Gastrocnemius medialis (tissue), 4 donors: ENCODE data around the gene C11orf86. TPM values are rescaled to one million over a fixed set of nuclear protein-coding genes. Genes with fewer than 3 reads are reported as not detected.

Source experiments
- ATAC-seq, 2 donors: fragments of 150-250 bp; one replicate each; pipeline ENCODE4 v1.9.1; 2016
- DNase-seq, 2 donors: peaks; one replicate each; pipeline ENCODE4 v3.0.0-alpha.2; 2019
- H3K27ac ChIP-seq, 4 donors: fragments of 200-600 bp; sonication (generic); 1 replicate in 1 of 4; 2 replicates in 3 of 4; pipeline ENCODE4 v1.5.1; 2016 to 2018; ENCODE audit warnings: mild to moderate bottlenecking in 2 of 4, moderate library complexity in 1 of 4
- H3K27me3 ChIP-seq, 3 donors: fragments of 200-600 bp; sonication (generic) in 2 of 3; 1 replicate in 1 of 3; 2 replicates in 2 of 3; pipeline versions ENCODE4 v1.5.1 to v1.6.0; 2016 to 2019; ENCODE audit warnings: mild to moderate bottlenecking in 1 of 3, moderate library complexity in 1 of 3
- H3K36me3 ChIP-seq, 2 donors: fragments of 200-600 bp; sonication (generic) in 1 of 2; one replicate each; pipeline ENCODE4 v1.5.1; 2017 to 2018
- H3K4me1 ChIP-seq, 2 donors: fragments of 200-600 bp; sonication (generic) in 1 of 2; one replicate each; pipeline ENCODE4 v1.5.1; 2016 to 2017; ENCODE audit warnings: mild to moderate bottlenecking in 2 of 2
- H3K4me3 ChIP-seq, 4 donors: fragments of 200-600 bp; sonication (generic) in 3 of 4; 1 replicate in 1 of 4; 2 replicates in 3 of 4; pipeline ENCODE4 v1.5.1; 2016 to 2019; ENCODE audit warnings: mild to moderate bottlenecking in 2 of 4
- H3K9me3 ChIP-seq, 3 donors: fragments of 200-600 bp; sonication (generic) in 2 of 3; 1 replicate in 1 of 3; 2 replicates in 2 of 3; pipeline ENCODE4 v1.5.1; 2016 to 2019
- CTCF ChIP-seq, 5 experiments: fragments of 450-650 bp in 3 of 5; fragments of 200-600 bp in 2 of 5; sonication (generic) in 2 of 5; IDR thresholded peaks in 4 of 5; conservative IDR thresholded peaks in 1 of 5; 1 replicate in 4 of 5; 2 replicates in 1 of 5; pipeline ENCODE4 v1.5.1; 2016 to 2019; ENCODE audit warnings: antibody characterized with exemption in 5 of 5, mild to moderate bottlenecking in 3 of 5, moderate library complexity in 3 of 5
- POLR2A ChIP-seq, 2 donors: fragments of 450-650 bp; IDR thresholded peaks; one replicate each; pipeline ENCODE4 v1.6.1; 2017; ENCODE audit warnings: antibody characterized with exemption in 2 of 2, mild to moderate bottlenecking in 2 of 2, moderate library complexity in 2 of 2
- in situ Hi-C, 4 donors: fragments of 200-750 bp; cut with MboI; loops; one replicate each; pipeline versions ENCODE4 v1.15.0 to v1.8.0; 2017; ENCODE audit warnings: low sequenced_read_pairs in 4 of 4
- intact Hi-C: fragments of 100-400 bp; cut with DNase I; formaldehyde crosslinking; loops from one replicate; pipeline ENCODE4 v1.15.1; 2023; ENCODE audit warnings: low total_unique reads
- total RNA-seq, 4 donors: library from RNA; depleted of rRNA; stranded (reverse); fragments of >200 nt; gene quantifications; one replicate each; pipeline versions ENCODE4 v1.1.0 to v1.2.3, GENCODE V29; 2016

The C11orf86 gene
- total RNA-seq, 4 donors from 2014 or later: not detected

DNA sequence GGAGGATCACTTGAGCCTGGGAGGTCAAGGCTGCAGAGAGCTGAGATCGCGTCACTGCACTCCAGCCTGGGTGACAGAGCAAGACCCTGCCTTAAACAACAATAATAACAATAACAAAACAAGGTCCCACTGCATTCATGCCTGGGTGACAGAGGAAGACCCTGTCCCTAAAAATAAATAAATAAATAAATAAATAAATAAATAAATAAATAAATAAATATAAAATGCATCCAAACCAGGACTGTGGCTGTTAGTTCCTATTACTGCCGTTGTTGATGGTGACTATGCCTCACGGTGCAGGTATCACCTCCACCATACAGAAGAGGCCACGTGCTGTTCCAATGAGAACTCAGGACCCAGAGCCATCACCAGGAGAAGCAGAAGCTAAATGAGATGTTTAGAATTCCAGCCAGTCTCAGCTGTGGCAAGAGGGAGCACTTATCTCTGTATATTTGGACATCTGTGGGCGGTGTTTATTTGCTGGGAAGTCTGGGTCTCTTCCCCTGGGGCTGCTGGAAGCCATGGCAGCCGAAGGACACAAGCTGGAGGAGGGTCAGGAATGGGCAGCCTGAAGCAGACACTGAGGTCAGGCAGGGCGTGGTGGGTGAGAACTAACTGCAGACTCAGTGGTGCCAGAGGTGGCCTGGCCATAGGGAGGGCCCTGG is 21.6 kb downstream of the C11orf86 start:
- Histone ChIP-seq H3K4me3 (no peak overlapping the region), H3K27me3 (no peaks in the 10 kb centered on the region), H3K27ac (no peak overlapping the region), H3K4me1 (no peaks in the 10 kb centered on the region), H3K36me3 (no peaks in the 10 kb centered on the region), H3K9me3 (no peaks in the 10 kb centered on the region)
- intact Hi-C loops (no loop called here), in situ Hi-C loops (no loop called here)
- DNase-seq (no peak), ATAC-seq (no peak)
- no peak for TF ChIP-seq POLR2A (IDR thresholded peaks at IDR 0.05)
- no peak for TF ChIP-seq CTCF (IDR thresholded peaks at IDR 0.05 in 4 of 5, conservative IDR thresholded peaks at IDR 0.05 in 1 of 5)

- in situ Hi-C loops: no loop called here
- Histone ChIP-seq H3K36me3 (no peaks in the 10 kb centered on the region), H3K9me3 (no peaks in the 10 kb centered on the region), H3K4me1 (no peaks in the 10 kb centered on the region), H3K27me3 (no peaks in the 10 kb centered on the region), H3K27ac (no peak overlapping the region), H3K4me3 (no peak overlapping the region)
- DNase-seq (no peak), ATAC-seq (no peak)
- intact Hi-C loops: no loop called here
- TF ChIP-seq CTCF (IDR thresholded peaks at IDR 0.05 in 4 of 5, conservative IDR thresholded peaks at IDR 0.05 in 1 of 5): no peak
- no peak for TF ChIP-seq POLR2A (IDR thresholded peaks at IDR 0.05)
These were observed 24.5 kb downstream of the C11orf86 start for GRCh38 chr11:66999555-66999954.

DNA sequence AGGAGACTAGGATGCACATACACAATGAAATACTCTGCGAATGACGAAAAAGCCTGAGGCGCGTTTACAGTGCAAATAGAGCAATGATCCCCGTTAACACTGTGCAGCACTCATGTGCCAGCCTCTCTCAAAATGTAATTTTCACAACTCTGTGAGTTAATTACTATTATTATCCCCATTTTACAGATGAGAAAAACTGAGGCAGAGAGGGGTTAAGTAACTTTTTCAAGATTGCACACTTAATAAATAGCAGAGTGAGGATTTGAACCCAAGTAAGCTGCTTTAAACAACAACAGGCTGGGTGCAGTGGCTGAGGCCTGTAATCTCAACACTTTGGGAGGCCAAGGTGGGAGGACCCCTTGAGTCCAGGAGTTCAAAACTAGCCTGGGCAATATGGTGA is 26.2 kb downstream of the C11orf86 start:
- ATAC-seq (no peak), DNase-seq (no peak)
- in situ Hi-C loops (no loop called here), intact Hi-C loops (no loop called here)
- Histone ChIP-seq H3K4me1 (no peaks in the 10 kb centered on the region), H3K36me3 (no peaks in the 10 kb centered on the region), H3K27me3 (no peaks in the 10 kb centered on the region), H3K4me3 (no peak overlapping the region), H3K9me3 (no peaks in the 10 kb centered on the region), H3K27ac (no peak overlapping the region)
- TF ChIP-seq POLR2A (IDR thresholded peaks at IDR 0.05) (no peak), CTCF (IDR thresholded peaks at IDR 0.05 in 4 of 5, conservative IDR thresholded peaks at IDR 0.05 in 1 of 5) (no peak)

DNA sequence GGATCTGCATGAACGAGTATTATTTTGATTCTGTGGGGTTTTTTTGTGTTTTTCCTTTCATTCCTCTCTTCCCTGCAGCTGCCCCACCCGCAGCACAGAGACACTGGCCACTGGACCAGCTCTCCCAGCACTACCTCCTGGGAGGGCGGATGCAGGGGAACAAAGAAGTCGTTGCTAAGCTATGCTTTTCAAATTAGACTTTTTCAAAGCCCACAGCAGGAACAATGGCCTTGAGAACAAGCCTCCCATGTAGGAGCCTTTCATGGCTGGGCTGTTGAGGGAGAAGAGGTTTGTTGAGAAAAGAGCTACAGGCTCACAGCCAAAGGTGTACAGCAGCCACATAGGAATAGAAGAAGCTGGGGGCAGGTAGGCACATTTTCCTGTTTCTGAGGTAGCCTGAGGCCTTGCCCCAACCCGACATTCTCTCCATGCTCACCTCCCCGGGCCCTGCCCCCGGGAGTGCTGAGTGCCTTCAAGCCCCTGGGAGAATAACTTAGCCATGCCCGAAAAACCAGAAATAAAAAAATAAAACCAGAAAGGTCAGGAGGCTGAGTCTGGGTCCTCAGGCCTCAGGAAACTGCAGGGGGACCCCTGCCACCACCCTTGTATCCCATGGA is 27.3 kb downstream of the C11orf86 start:
- ATAC-seq (no peak), DNase-seq (no peak)
- H3K9me3 ChIP-seq: no peaks in the 10 kb centered on the region
- no peaks in the 10 kb centered on the region for H3K27me3 ChIP-seq
- TF ChIP-seq CTCF (IDR thresholded peaks at IDR 0.05 in 4 of 5, conservative IDR thresholded peaks at IDR 0.05 in 1 of 5): no peak
- no peak for TF ChIP-seq POLR2A (IDR thresholded peaks at IDR 0.05)
- in situ Hi-C loops: no loop called here
- H3K4me3 ChIP-seq: no peak overlapping the region
- H3K4me1 ChIP-seq: no peaks in the 10 kb centered on the region
- no peak overlapping the region for H3K27ac ChIP-seq
- intact Hi-C loops: no loop called here
- no peaks in the 10 kb centered on the region for H3K36me3 ChIP-seq
